HepG2 (cell line): ENCODE data around the gene AJM1. TPM values are rescaled to one million over a fixed set of nuclear protein-coding genes. Genes with fewer than 3 reads are reported as not detected.
A peak's percentile ranks its signal among the peaks of the same experiment; 100 is the strongest.

Experiments
- CREM ChIP-seq, 2 experiments: sonication (generic) in 1 of 2; formaldehyde crosslinking in 1 of 2; IDR thresholded peaks; 2 replicates each; pipeline versions ENCODE4 v1.4.0 to v1.6.1; 2016 to 2020; ENCODE audit warnings: antibody characterized with exemption in 1 of 2, mild to moderate bottlenecking in 1 of 2, missing genetic modification reagents in 1 of 2
- EED ChIP-seq: sonication (generic); formaldehyde crosslinking; IDR thresholded peaks from 2 replicates; pipeline ENCODE4 v1.5.0; 2020; ENCODE audit warnings: mild to moderate bottlenecking, missing genetic modification reagents
- PAX8 ChIP-seq: sonication (generic); formaldehyde crosslinking; IDR thresholded peaks from 2 replicates; pipeline ENCODE4 v1.8.0; 2022; ENCODE audit warnings: mild to moderate bottlenecking, missing genetic modification reagents, borderline replicate concordance
- TARDBP ChIP-seq: sonication (generic); formaldehyde crosslinking; IDR thresholded peaks from 2 replicates; pipeline ENCODE4 v1.8.0; 2022; ENCODE audit warnings: mild to moderate bottlenecking, missing genetic modification reagents
- TFAP4 ChIP-seq: sonication (generic); IDR thresholded peaks from 2 replicates; pipeline ENCODE4 v1.6.1; 2016; ENCODE audit warnings: low read depth, borderline replicate concordance
- ZBTB39 ChIP-seq: sonication (generic); formaldehyde crosslinking; IDR thresholded peaks from 2 replicates; pipeline ENCODE4 v1.5.0; 2020; ENCODE audit warnings: missing genetic modification reagents
- ZBTB4 ChIP-seq: sonication (generic); formaldehyde crosslinking; IDR thresholded peaks from 2 replicates; pipeline ENCODE4 v1.4.0; 2020; ENCODE audit warnings: missing genetic modification reagents, mild to moderate bottlenecking, borderline replicate concordance
- ZHX2 ChIP-seq, 2 experiments: sonication (generic) in 1 of 2; formaldehyde crosslinking in 1 of 2; IDR thresholded peaks; 2 replicates each; pipeline versions ENCODE4 v1.6.1 to v1.9.0; 2014 to 2022; ENCODE audit warnings: antibody characterized with exemption in 1 of 2, borderline replicate concordance in 1 of 2, inconsistent platforms in 1 of 2, low read depth in 1 of 2, missing genetic modification reagents in 1 of 2
- ZNF224 ChIP-seq: sonication (generic); formaldehyde crosslinking; IDR thresholded peaks from 2 replicates; pipeline ENCODE4 v1.5.0; 2020; ENCODE audit warnings: mild to moderate bottlenecking, missing genetic modification reagents
- ZNF274 ChIP-seq: sonication (generic); formaldehyde crosslinking; IDR thresholded peaks from 2 replicates; pipeline ENCODE4 v1.5.1; 2020; ENCODE audit warnings: mild to moderate bottlenecking, missing genetic modification reagents
- ZNF430 ChIP-seq: sonication (generic); formaldehyde crosslinking; IDR thresholded peaks from 2 replicates; pipeline ENCODE4 v1.9.0; 2021; ENCODE audit warnings: mild to moderate bottlenecking, missing genetic modification reagents
- ZNF616 ChIP-seq: sonication (generic); formaldehyde crosslinking; IDR thresholded peaks from 2 replicates; pipeline ENCODE4 v1.5.0; 2020; ENCODE audit warnings: low read depth, mild to moderate bottlenecking, missing genetic modification reagents
- ZNF644 ChIP-seq: IDR thresholded peaks from 2 replicates; pipeline ENCODE4 v1.6.1; 2016; ENCODE audit warnings: low read depth
- ZNF775 ChIP-seq: sonication (generic); formaldehyde crosslinking; IDR thresholded peaks from 2 replicates; pipeline ENCODE4 v1.4.0; 2020; ENCODE audit warnings: missing genetic modification reagents, mild to moderate bottlenecking, moderate library complexity, borderline replicate concordance
- ZSCAN22 ChIP-seq: sonication (generic); formaldehyde crosslinking; IDR thresholded peaks from 2 replicates; pipeline ENCODE4 v1.4.0; 2020; ENCODE audit warnings: mild to moderate bottlenecking, missing genetic modification reagents
- polyA plus RNA-seq, 8 experiments: library from polyadenylated mRNA; depleted of rRNA in 3 of 8; stranded (reverse) in 7 of 8; unstranded in 1 of 8; fragments of >200 nt; fragmentation: Illumina TruSeq in 4 of 8; extraction: Trizol in 4 of 8; gene quantifications; 2 replicates each; pipeline versions ENCODE4 v1.2.1 to v1.2.3, GENCODE V29; 2011 to 2016; ENCODE audit warnings: low read depth in 4 of 8, missing spikeins in 1 of 8, mixed read lengths in 1 of 8; ENCODE audit not compliant: insufficient read depth in 1 of 8
- total RNA-seq, 5 experiments: library from RNA; depleted of rRNA; stranded (reverse); fragments of >200 nt; fragmentation: Illumina TruSeq; extraction: Trizol; gene quantifications; 2 replicates each; pipeline ENCODE4 v1.2.3, GENCODE V29; 2016; ENCODE audit warnings: low read depth in 1 of 5

The AJM1 gene
- total and polyA plus RNA-seq, 2 of the 13 experiments (the other 11 are each of a cell fraction or from before 2014, with no cell fraction given): 1.1 to 1.2 TPM

- TF ChIP-seq ZHX2 (IDR thresholded peaks at IDR 0.05; ENCODE audit: low read depth) (peak; percentile 40; the same call in 1 of the 2 replicates), ZHX2 (CRISPR knock-in tag; IDR thresholded peaks at IDR 0.05; ENCODE audit: borderline replicate concordance) (0 out of 2 replicates have a peak, but pooled peaks have one; percentile 64), TARDBP (CRISPR knock-in tag) (peak; percentile 79), ZNF274 (CRISPR knock-in tag) (peak; percentile 90), ZNF775 (CRISPR knock-in tag) (0 out of 2 replicates have a peak, but pooled peaks have one; percentile 56), TFAP4 (peak; percentile 52; the same call in 1 of the 2 replicates), ZNF644 (CRISPR knock-in tag) (no peak), ZBTB4 (CRISPR knock-in tag) (no peak), ZNF430 (peak; percentile 66; the same call in 1 of the 2 replicates), ZBTB39 (CRISPR knock-in tag) (peak; percentile 30), ZNF616 (CRISPR knock-in tag) (peak; percentile 93), ZNF224 (CRISPR knock-in tag) (0 out of 2 replicates have a peak, but pooled peaks have one; percentile 58), EED (CRISPR knock-in tag) (0 out of 2 replicates have a peak, but pooled peaks have one; percentile 58), ZSCAN22 (CRISPR knock-in tag) (no peak; the same call in 1 of the 2 replicates), CREM (IDR thresholded peaks at IDR 0.05) (peak; percentile 38; the same call in 1 of the 2 replicates), CREM (CRISPR knock-in tag; IDR thresholded peaks at IDR 0.05) (no peak), PAX8 (CRISPR knock-in tag) (peak; percentile 79; the same call in 1 of the 2 replicates)
These were observed 43.0 kb upstream of the AJM1 start (continued) for GRCh38 chr9:136799079-136799853.
